GM12878 (cell line): Measurements from ENCODE around the gene EN1. TPM values are rescaled to one million over a fixed set of nuclear protein-coding genes. Genes with fewer than 3 reads are reported as not detected.

ENCODE experiments used
- ATAC-seq: fragments of 200-7000 bp; cut with Tn5 transposase; 3 replicates; pipeline ENCODE4 v1.9.1; 2020; ENCODE audit warnings: mild to moderate bottlenecking, moderate library complexity
- BruUV-seq: library from RNA; stranded (reverse); fragments of 400-500 nt; replicated peaks from 2 replicates; lab custom pipeline; 2021; lab: Mats Ljungman, UMichigan
- CTCF ChIA-PET: fragments of 300-600 bp; sonication (Branson Sonifier 250); formaldehyde crosslinking; extraction: SDS; loops from one replicate; lab custom pipeline; 2021; ENCODE audit warnings: inconsistent platforms; lab: Yijun Ruan, JAX
- POLR2A ChIA-PET: fragments of 350-600 bp; formaldehyde crosslinking; extraction: SDS; loops from one replicate; lab custom pipeline; 2021; ENCODE audit warnings: inconsistent platforms; lab: Charles Lee
- RAD21 ChIA-PET: fragments of 300-600 bp; sonication (Branson Sonifier 250); formaldehyde crosslinking; loops from one replicate; lab custom pipeline; 2023; ENCODE audit warnings: antibody characterized with exemption; ENCODE audit not compliant: unreplicated experiment; lab: Charles Lee
- SMC1A ChIA-PET: fragments of 300-600 bp; sonication (Branson Sonifier 250); formaldehyde crosslinking; loops from one replicate; lab custom pipeline; 2023; ENCODE audit not compliant: unreplicated experiment, uncharacterized antibody; lab: Charles Lee
- DNase-seq: peaks from one replicate; pipeline ENCODE4 v3.0.0-alpha.2; 2011; ENCODE audit warnings: low read depth, low spot score
- FAIRE-seq: peaks from 3 replicates; lab custom pipeline; 2011; peaks lifted over from hg19 to GRCh38; lab: Jason Lieb, UNC
- H2AFZ ChIP-seq: 2 replicates; pipeline ENCODE4 v1.6.0; 2011; ENCODE audit warnings: low read depth, low read length, control low read depth; ENCODE audit not compliant: control insufficient read depth
- H3K27ac ChIP-seq: 2 replicates; pipeline ENCODE4 v1.5.1; 2011; ENCODE audit warnings: control low read depth; ENCODE audit not compliant: control insufficient read depth, insufficient read depth
- H3K27me3 ChIP-seq, 2 experiments: replicated peaks in 1 of 2; 2 replicates each; pipeline versions ENCODE4 v1.6.0 to v1.6.1; 2011; ENCODE audit warnings: low read length in 1 of 2; ENCODE audit not compliant: control insufficient read depth in 2 of 2, insufficient read depth in 2 of 2
- H3K36me3 ChIP-seq, 2 experiments: 2 replicates each; pipeline ENCODE4 v1.5.1; 2011; ENCODE audit warnings: low read length in 1 of 2; ENCODE audit not compliant: control insufficient read depth in 2 of 2, insufficient read depth in 2 of 2
- H3K4me1 ChIP-seq: 2 replicates; pipeline ENCODE4 v1.6.1; 2011; ENCODE audit warnings: mild to moderate bottlenecking, low read length, moderate library complexity, mixed read lengths; ENCODE audit not compliant: control insufficient read depth, insufficient read depth
- H3K4me2 ChIP-seq: 2 replicates; pipeline ENCODE4 v1.6.0; 2011; ENCODE audit warnings: control low read depth; ENCODE audit not compliant: control insufficient read depth, insufficient read depth
- H3K4me3 ChIP-seq: fragments of 200-600 bp; sonication (generic); 2 replicates; pipeline ENCODE4 v1.5.1; 2016
- H3K79me2 ChIP-seq: 2 replicates; pipeline ENCODE4 v1.6.0; 2011; ENCODE audit warnings: low read length; ENCODE audit not compliant: control insufficient read depth, insufficient read depth
- H3K9ac ChIP-seq: 2 replicates; pipeline ENCODE4 v1.8.0; 2011; ENCODE audit warnings: low read length, control low read depth, mixed read lengths; ENCODE audit not compliant: control insufficient read depth, insufficient read depth
- H3K9me3 ChIP-seq: replicated peaks from 3 replicates; pipeline ENCODE4 v1.5.1; 2011; ENCODE audit warnings: mild to moderate bottlenecking, low read length; ENCODE audit not compliant: control insufficient read depth, insufficient read depth
- H4K20me1 ChIP-seq: 2 replicates; pipeline ENCODE4 v1.6.0; 2011; ENCODE audit not compliant: control insufficient read depth, insufficient read depth
- IRF4 ChIP-seq: IDR thresholded peaks from 2 replicates; pipeline ENCODE4 v1.6.1; 2011; ENCODE audit warnings: low read depth, low read length
- IRF5 ChIP-seq: fragments of 450-650 bp; IDR thresholded peaks from 2 replicates; pipeline ENCODE4 v1.6.1; 2017; ENCODE audit warnings: borderline replicate concordance
- PBX3 ChIP-seq: IDR thresholded peaks from 2 replicates; pipeline ENCODE4 v1.6.1; 2011; ENCODE audit warnings: mild to moderate bottlenecking, low read depth, low read length, moderate library complexity; ENCODE audit not compliant: insufficient replicate concordance
- POLR2AphosphoS2 ChIP-seq: IDR thresholded peaks from 2 replicates; pipeline ENCODE4 v1.6.1; 2011; ENCODE audit warnings: low read depth, mild to moderate bottlenecking, low read length, improper control_type of control experiment, moderate library complexity
- POLR2AphosphoS5 ChIP-seq: IDR thresholded peaks from 2 replicates; pipeline ENCODE4 v1.6.1; 2011; ENCODE audit warnings: mild to moderate bottlenecking, low read length, inconsistent platforms
- RELA ChIP-seq: fragments of 450-650 bp; IDR thresholded peaks from 2 replicates; pipeline ENCODE4 v1.8.0; 2014; ENCODE audit warnings: borderline replicate concordance; ENCODE audit not compliant: partially characterized antibody
- ZNF217 ChIP-seq: fragments of 450-650 bp; IDR thresholded peaks from 2 replicates; pipeline ENCODE4 v1.6.1; 2017; ENCODE audit warnings: antibody characterized with exemption, mild to moderate bottlenecking
- WGBS: methylation state at CpG from one replicate; pipeline ENCODE4 v1.1.6; 2016; ENCODE audit warnings: low lambda C conversion rate; ENCODE audit not compliant: insufficient replicate concordance, insufficient coverage; ENCODE audit errors: missing lambda C conversion rate; 5-methylcytosine and 5-hydroxymethylcytosine counted together
- in situ Hi-C: fragments of 300-500 bp; cut with MboI; formaldehyde crosslinking; loops from 9 replicates; pipeline ENCODE4 v1.14.3; 2018; ENCODE audit warnings: mixed read lengths
- intact Hi-C: fragments of 100-400 bp; cut with micrococcal nuclease; formaldehyde crosslinking; loops from one replicate; pipeline ENCODE4 v1.14.2; 2022; ENCODE audit not compliant: unreplicated experiment
- polyA plus RNA-seq, 11 experiments: library from polyadenylated mRNA; depleted of rRNA in 4 of 11; unstranded in 6 of 11; stranded (reverse) in 5 of 11; fragments of >200 nt; fragmentation: Nextera tagmentation in 4 of 11; fragmentation: Illumina TruSeq in 1 of 11; extraction: Ambion mirVana in 4 of 11; extraction: Trizol in 1 of 11; gene quantifications; 1 replicate in 1 of 11; 2 replicates in 10 of 11; pipeline versions ENCODE4 v1.2.1 to v1.2.3, GENCODE V29; 2011 to 2016; ENCODE audit warnings: inconsistent platforms in 2 of 11, missing spikeins in 2 of 11, low read depth in 1 of 11
- total RNA-seq, 4 experiments: library from RNA; depleted of rRNA in 3 of 4; stranded (reverse); fragments of >200 nt in 3 of 4; fragmentation: Illumina TruSeq in 1 of 4; extraction: Trizol in 1 of 4; gene quantifications; 2 replicates each; pipeline versions ENCODE4 v1.2.1 to v1.2.3, GENCODE V29; 2013 to 2021
- TF ChIP-seq, protein P1 (sequence below): fragments of 450-650 bp; formaldehyde crosslinking; IDR thresholded peaks from 2 replicates; pipeline ENCODE4 v1.5.0; 2022; ENCODE audit warnings: mild to moderate bottlenecking, missing genetic modification characterization

The EN1 gene
- total and polyA plus RNA-seq, 10 of the 15 experiments (the other 5 are each of a cell fraction or from before 2014, with no cell fraction given): not detected

GRCh38 chr2:118861731-118862130, 14.3 kb upstream of the EN1 start:
- 0% methylated on average over 1 of the region's 1 CpG for WGBS
- FAIRE-seq: no peak
- Histone ChIP-seq H3K79me2 (no peaks in the 10 kb centered on the region), H4K20me1 (no peaks in the 10 kb centered on the region), H3K36me3 (no peaks in the 10 kb centered on the region), H3K4me2 (no peak overlapping the region), H3K27me3 (peaks cover 5 to 25% of the 10 kb centered on the region in 2 experiments), H3K27ac (no peak overlapping the region), H3K4me1 (no peaks in the 10 kb centered on the region), H3K9me3 (no peaks in the 10 kb centered on the region), H2AFZ (no peak overlapping the region), H3K4me3 (no peak overlapping the region), H3K9ac (no peak overlapping the region)
- intact Hi-C loops (no loop called here), in situ Hi-C loops (loop anchor here (5.0 to 25.0 kb wide), 2 partner anchors 639 to 824 kb away; no protein-coding TSS in a partner anchor)
- ChIA-PET POLR2A (interaction anchor here (0.6 kb wide), 1 partner anchor 525 kb away, joined by 4 read pairs; no protein-coding TSS in a partner anchor), CTCF (interaction anchor here (0.8 to 1.5 kb wide), 3 partner anchors 36 to 838 kb away, joined by 3 to 6 read pairs (median 3); no protein-coding TSS in a partner anchor), RAD21 (interaction anchor here (0.6 kb wide), 1 partner anchor 640 kb away, joined by 3 read pairs; no protein-coding TSS in a partner anchor), SMC1A (interaction anchor here (0.7 kb wide), 1 partner anchor 638 kb away, joined by 3 read pairs; no protein-coding TSS in a partner anchor)
- no TSS peak for BruUV-seq
- no peak for ATAC-seq
- no peak for DNase-seq
- TF ChIP-seq, protein P1, sequence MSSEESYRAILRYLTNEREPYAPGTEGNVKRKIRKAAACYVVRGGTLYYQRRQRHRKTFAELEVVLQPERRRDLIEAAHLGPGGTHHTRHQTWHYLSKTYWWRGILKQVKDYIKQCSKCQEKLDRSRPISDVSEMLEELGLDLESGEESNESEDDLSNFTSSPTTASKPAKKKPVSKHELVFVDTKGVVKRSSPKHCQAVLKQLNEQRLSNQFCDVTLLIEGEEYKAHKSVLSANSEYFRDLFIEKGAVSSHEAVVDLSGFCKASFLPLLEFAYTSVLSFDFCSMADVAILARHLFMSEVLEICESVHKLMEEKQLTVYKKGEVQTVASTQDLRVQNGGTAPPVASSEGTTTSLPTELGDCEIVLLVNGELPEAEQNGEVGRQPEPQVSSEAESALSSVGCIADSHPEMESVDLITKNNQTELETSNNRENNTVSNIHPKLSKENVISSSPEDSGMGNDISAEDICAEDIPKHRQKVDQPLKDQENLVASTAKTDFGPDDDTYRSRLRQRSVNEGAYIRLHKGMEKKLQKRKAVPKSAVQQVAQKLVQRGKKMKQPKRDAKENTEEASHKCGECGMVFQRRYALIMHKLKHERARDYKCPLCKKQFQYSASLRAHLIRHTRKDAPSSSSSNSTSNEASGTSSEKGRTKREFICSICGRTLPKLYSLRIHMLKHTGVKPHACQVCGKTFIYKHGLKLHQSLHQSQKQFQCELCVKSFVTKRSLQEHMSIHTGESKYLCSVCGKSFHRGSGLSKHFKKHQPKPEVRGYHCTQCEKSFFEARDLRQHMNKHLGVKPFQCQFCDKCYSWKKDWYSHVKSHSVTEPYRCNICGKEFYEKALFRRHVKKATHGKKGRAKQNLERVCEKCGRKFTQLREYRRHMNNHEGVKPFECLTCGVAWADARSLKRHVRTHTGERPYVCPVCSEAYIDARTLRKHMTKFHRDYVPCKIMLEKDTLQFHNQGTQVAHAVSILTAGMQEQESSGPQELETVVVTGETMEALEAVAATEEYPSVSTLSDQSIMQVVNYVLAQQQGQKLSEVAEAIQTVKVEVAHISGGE (CRISPR knock-in tag): no peak
- TF ChIP-seq POLR2AphosphoS2: no peak
- no peak for TF ChIP-seq IRF4
- no peak for TF ChIP-seq POLR2AphosphoS5
- TF ChIP-seq IRF5: no peak
- no peak for TF ChIP-seq PBX3
- TF ChIP-seq RELA: no peak
- TF ChIP-seq ZNF217: no peak
